Stimulated activated CD4-positive, alpha-beta T cell treated with anti-CD3 and anti-CD28 coated beads, Interleukin-4, amount 100 ng/mL, for 48 hours (primary cell): ENCODE data around the gene SIX5.
"Not testable (repeated sequence)": the region's sequence is repeated elsewhere in the genome, so short reads cannot be mapped to it uniquely, and the experiment has no call there.

Experiments used
- DNase-seq, 2 donors: peaks; one replicate each; pipeline ENCODE4 v3.0.0-alpha.2; 2020; ENCODE audit warnings: low read depth in 2 of 2

The SIX5 gene

GRCh38 chr19:45754323-45754722, 14.7 kb downstream of the SIX5 start:
- DNase-seq, result no peak

DNA sequence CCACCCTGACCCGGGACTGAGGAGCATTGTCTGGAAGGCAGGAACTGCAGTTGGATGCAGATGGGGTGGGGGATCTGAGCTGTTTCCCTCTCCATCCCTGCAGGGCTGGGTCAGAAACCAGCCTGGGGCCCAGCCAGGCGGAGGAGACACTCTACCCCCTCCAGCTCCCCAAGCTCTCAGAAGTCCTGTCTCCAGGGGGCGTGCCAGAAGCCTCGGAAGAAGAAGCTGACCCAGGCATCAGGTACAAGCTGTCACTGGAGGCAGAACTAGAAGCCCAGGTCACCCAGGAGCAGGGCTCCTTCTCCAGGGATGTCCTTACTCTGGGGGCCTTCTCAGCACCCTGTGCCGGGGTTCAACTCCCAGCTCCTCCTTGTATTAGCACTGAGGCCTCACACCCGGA, 15.5 kb downstream of the SIX5 start:
- no peak for DNase-seq

DNA sequence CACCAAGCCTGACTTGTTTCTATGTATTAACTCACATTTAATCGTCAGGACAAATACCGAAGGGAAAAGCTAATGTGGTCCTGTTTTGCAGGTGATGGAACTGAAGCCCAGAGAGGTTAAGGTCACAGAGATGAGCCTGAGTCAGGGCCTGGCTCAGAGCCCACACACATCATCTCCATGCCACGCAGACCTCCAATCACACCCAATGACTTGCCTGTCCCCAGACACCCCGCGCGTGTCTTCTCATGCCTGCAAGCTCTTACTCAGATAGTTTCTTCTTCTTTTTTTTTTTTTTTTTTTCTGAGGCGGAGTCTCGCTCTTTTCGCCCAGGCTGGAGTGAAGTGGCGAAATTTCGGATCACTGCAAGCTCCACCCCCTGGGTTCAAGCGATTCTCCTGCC, 16.4 kb downstream of the SIX5 start:
- DNase-seq, result no peak

GRCh38 chr19:45751483-45751882, 17.6 kb downstream of the SIX5 start:
- DNase-seq, result not testable (repeated sequence)

- no peak for DNase-seq
These were observed 21.5 kb downstream of the SIX5 start for GRCh38 chr19:45747513-45747912.

DNA sequence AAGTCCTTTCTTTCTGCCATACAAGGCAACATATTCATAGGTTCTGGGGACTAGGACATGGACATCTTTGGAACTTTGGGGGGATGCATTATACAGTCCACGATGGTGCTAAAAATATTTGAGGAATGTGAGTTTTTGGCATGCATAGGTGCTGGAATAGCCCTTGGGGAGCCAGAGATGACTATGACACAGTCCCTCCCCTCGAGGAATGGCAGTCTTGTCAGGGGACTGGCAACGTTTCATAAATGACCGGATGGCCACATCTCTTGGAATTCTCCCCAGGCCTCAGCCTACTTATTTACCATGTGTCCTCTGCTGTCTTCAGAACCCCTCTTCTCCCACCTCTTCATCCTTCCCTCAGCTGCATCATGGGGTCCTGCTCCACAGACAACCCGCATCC, 22.2 kb downstream of the SIX5 start:
- no peak for DNase-seq

GRCh38 chr19:45745606-45746005, 23.4 kb downstream of the SIX5 start:
- DNase-seq, result no peak

DNA sequence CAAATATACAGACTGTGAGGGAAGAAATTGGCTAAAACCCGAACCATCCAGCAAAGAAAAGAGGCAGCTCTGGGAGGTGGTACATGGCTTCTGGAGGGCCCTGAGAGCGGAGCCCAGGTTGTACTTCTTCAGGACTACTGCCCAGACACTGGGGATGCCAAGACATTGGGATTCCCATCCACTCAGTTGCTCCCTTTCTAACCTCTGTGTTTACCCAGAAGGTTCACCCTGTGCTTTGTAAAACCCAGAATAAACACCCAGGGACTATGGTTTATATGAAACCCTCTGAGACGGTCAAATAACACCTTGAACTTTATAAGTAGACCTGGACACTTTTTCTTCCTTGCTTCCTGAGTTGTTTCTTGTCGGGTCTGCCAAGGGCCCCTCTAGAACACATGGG, 26.1 kb downstream of the SIX5 start:
- no peak for DNase-seq

- DNase-seq, result no peak
These were observed 29.3 kb downstream of the SIX5 start for GRCh38 chr19:45739498-45740439.

GRCh38 chr19:45733160-45733810, 35.8 kb downstream of the SIX5 start, which contains the start of gene MEIOSIN:
MEIOSIN (plus strand) TSS chr19:45733439; CDS start chr19:45735377, 1,938 bp downstream.
- DNase-seq, result no peak

DNA sequence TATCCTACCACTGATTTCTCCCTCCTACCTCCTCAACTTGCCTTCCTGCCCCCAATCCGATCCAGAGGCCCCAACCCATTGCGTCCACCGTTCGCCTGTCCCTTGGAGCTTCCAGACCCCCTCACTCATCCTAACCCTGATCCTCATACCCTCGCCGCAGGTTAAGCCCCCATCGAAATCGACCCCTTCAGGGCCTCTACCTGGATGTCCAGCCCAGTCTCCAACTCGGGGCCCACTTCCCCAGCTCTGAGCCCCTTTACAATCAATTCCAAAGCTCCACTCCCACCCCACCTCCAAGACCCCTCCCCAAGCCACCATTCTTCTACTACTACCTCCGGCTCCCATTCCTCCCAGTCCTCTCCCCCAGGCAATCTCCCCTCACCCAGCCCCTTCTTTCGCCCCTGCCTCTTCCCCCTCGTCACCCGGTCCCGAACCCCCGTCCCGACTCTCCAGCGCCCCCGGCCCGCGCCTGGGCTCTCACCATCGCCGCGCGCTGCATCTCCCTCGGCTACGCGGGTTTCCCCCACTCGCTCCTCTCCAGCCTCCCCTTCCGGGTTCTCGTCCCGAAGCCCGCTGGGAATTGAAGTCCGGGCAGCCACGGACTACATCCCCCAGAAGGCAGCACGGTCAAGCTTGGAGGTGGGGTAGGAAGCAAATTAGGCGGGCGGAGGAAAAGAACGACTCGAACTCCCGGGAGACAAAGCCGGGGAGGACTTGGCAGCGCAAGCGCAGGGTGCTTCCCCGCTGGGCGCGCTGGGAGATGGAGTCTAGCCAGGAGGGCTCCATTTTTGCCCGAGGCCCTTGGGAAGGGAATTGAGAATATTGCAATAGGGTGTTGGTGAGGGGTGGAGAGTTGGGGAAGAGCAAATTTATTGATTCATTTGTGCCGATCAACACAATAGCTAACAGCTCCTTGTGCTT, 38.4 kb downstream of the SIX5 start, which contains the start of gene FBXO46:
Gene FBXO46 (minus strand): TSS at position 529 of the 921 bp plus-strand sequence. CDS start 17,401 bp downstream, outside the sequence.
- peak; percentile 90 to 94 for DNase-seq

GRCh38 chr19:45729800-45730290, 39.2 kb downstream of the SIX5 start:
- DNase-seq, result no peak

GRCh38 chr19:45728683-45729082, 40.4 kb downstream of the SIX5 start:
- DNase-seq, result not testable (repeated sequence)

DNA sequence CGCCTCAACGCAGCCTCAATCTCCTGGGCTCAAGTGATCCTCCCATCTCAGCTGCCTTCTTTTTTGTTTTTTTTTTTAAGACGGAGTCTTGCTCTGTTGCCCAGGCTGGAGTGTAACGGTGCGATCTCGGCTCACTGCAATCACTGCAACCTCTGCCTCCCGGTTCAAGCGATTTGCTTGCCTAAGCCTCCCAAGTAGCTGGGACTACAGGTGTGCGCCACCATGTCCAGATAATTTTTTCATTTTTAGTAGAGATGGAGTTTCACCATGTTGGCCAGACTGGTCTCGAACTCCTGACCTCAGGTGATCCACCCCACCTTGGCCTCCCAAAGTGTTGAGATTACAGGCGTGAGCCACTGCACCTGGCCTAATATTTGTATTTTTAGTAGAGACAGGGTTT, 49.0 kb downstream of the SIX5 start:
- not testable (repeated sequence) for DNase-seq

GRCh38 chr19:45717983-45718650, 50.9 kb downstream of the SIX5 start:
- no peak for DNase-seq

- peak; percentile 94 to 96 for DNase-seq
These were observed 51.7 kb downstream of the SIX5 start for GRCh38 chr19:45717131-45717982.

- DNase-seq, result no peak
These were observed 52.5 kb downstream of the SIX5 start for GRCh38 chr19:45716359-45717130.

DNA sequence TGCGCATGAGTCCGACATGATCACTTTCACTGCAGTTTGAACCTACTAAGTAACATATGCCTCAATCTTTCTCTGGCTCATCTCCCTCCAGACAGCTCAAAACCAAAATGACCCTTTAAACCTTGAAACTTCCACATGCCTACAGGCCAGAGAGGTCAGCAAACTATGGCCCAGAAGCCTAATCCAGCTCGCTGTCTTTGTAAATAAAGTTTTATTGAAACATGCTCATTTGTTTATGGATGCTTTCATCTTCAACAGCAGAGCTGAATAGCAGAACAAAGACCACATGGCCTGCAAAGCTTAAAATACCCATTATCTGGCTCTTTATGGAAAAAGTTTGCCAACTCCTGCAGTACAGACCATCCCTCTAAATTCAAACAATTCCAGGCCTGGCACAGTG, 53.9 kb downstream of the SIX5 start:
- no peak for DNase-seq
